ENCODE results near the gene THSD7A. TPM values are rescaled to one million over a fixed set of nuclear protein-coding genes. Genes with fewer than 3 reads are reported as not detected.

THSD7A gene
- total and polyA plus RNA-seq, 2 of the 4 experiments (the other 2 are of a cell fraction): 0.02 to 0.18 TPM

- H3K27me3 ChIP-seq (ENCODE audit: control insufficient read depth, insufficient read depth, low read length): no peaks in the 10 kb centered on the region
- CTCF ChIA-PET: no interaction called here
- 20% methylated on average over 1 of the region's 2 CpGs; no CpG with 5 or more reads in 1 of the 2 experiments for WGBS, 2 experiments (ENCODE audit: extremely low coverage in 2 of 2, insufficient read length in 1 of 2)
- intact Hi-C loops (cut with micrococcal nuclease) (no loop called here), in situ Hi-C loops (cut with MboI; ENCODE audit: low sequenced_read_pairs) (no loop called here), dilution Hi-C loops (cut with HindIII; ENCODE audit: low sequenced_read_pairs, unreplicated experiment) (no loop called here)
- no peak overlapping the region for H3K4ac ChIP-seq (ENCODE audit: low read depth, low read length)
- H2AK5ac ChIP-seq (ENCODE audit: low read depth, low read length): no peak overlapping the region
- no peak overlapping the region for H3K14ac ChIP-seq (replicated peaks; ENCODE audit: low read depth, low read length)
- H2BK5ac ChIP-seq (ENCODE audit: low read depth, low read length, poor library complexity, severe bottlenecking): no peak overlapping the region
- BruUV-seq (replicated peaks): no TSS peak
- H2BK15ac ChIP-seq (ENCODE audit: low read depth, low read length): no peak overlapping the region
- H2AK9ac ChIP-seq (replicated peaks; ENCODE audit: low read depth, low read length, poor library complexity): no peak overlapping the region
- H4K20me1 ChIP-seq (ENCODE audit: insufficient read depth, low read length): no peaks in the 10 kb centered on the region
- H3K18ac ChIP-seq (ENCODE audit: low read depth, low read length): no peak overlapping the region
- no peak overlapping the region for H2BK20ac ChIP-seq (ENCODE audit: low read depth, low read length)
- H3K4me3 ChIP-seq (ENCODE audit: insufficient read depth, low read depth, low read length): no peak overlapping the region
- H3K9me1 ChIP-seq (ENCODE audit: insufficient read depth, low read length): no peaks in the 10 kb centered on the region
- no peak overlapping the region for H4K5ac ChIP-seq (ENCODE audit: low read depth, low read length)
- no peak overlapping the region for H3K56ac ChIP-seq (ENCODE audit: extremely low read depth, insufficient read depth, low read length)
- no peak for ATAC-seq (ENCODE audit: low read depth)
- H2BK120ac ChIP-seq (ENCODE audit: low read depth, low read length): no peak overlapping the region
- no peak overlapping the region for H4K8ac ChIP-seq (ENCODE audit: low read depth in 2 of 2, low read length in 2 of 2)
- no peak overlapping the region for H3K23ac ChIP-seq (ENCODE audit: low read depth, low read length)
- no peak overlapping the region for H2AFZ ChIP-seq (replicated peaks; ENCODE audit: low read length, poor library complexity)
- H3K4me2 ChIP-seq (ENCODE audit: low read depth, low read length): no peak overlapping the region
- H3K79me1 ChIP-seq (ENCODE audit: low read depth in 1 of 2, low read length in 2 of 2): no peaks in the 10 kb centered on the region
- H3K9me3 ChIP-seq (ENCODE audit: control insufficient read depth, insufficient read depth, low read length): peaks cover 3% of the 10 kb centered on the region; the same call in 1 of the 2 replicates
- TF ChIP-seq, protein P1, sequence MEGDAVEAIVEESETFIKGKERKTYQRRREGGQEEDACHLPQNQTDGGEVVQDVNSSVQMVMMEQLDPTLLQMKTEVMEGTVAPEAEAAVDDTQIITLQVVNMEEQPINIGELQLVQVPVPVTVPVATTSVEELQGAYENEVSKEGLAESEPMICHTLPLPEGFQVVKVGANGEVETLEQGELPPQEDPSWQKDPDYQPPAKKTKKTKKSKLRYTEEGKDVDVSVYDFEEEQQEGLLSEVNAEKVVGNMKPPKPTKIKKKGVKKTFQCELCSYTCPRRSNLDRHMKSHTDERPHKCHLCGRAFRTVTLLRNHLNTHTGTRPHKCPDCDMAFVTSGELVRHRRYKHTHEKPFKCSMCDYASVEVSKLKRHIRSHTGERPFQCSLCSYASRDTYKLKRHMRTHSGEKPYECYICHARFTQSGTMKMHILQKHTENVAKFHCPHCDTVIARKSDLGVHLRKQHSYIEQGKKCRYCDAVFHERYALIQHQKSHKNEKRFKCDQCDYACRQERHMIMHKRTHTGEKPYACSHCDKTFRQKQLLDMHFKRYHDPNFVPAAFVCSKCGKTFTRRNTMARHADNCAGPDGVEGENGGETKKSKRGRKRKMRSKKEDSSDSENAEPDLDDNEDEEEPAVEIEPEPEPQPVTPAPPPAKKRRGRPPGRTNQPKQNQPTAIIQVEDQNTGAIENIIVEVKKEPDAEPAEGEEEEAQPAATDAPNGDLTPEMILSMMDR (conservative IDR thresholded peaks at IDR 0.05; ENCODE audit: low read depth, low read length): no peak
- TF ChIP-seq ELK1 (IDR thresholded peaks at IDR 0.05; ENCODE audit: borderline replicate concordance, low read depth, low read length) (no peak), RAD21 (IDR thresholded peaks at IDR 0.05; ENCODE audit: low read length) (no peak), CHD1 (IDR thresholded peaks at IDR 0.05; ENCODE audit: low read depth, low read length) (no peak), CEBPB (IDR thresholded peaks at IDR 0.05; ENCODE audit: low read depth, low read length) (no peak), BHLHE40 (IDR thresholded peaks at IDR 0.05; ENCODE audit: low read depth, low read length) (no peak), MXI1 (IDR thresholded peaks at IDR 0.05; ENCODE audit: borderline replicate concordance, low read depth, low read length) (no peak), RCOR1 (IDR thresholded peaks at IDR 0.05; ENCODE audit: insufficient replicate concordance, low read length) (no peak), FOS (IDR thresholded peaks at IDR 0.05; ENCODE audit: low read depth, low read length) (no peak), SMC3 (IDR thresholded peaks at IDR 0.05; ENCODE audit: low read depth, low read length) (no peak), NFE2L2 (IDR thresholded peaks at IDR 0.05; ENCODE audit: low read depth, low read length) (no peak), USF2 (IDR thresholded peaks at IDR 0.05; ENCODE audit: low read depth, low read length) (no peak), MAZ (IDR thresholded peaks at IDR 0.05; ENCODE audit: borderline replicate concordance, low read depth, low read length) (no peak), POLR2A (IDR thresholded peaks at IDR 0.05; ENCODE audit: low read depth, low read length) (no peak), RFX5 (IDR thresholded peaks at IDR 0.05; ENCODE audit: low read depth, low read length) (no peak), MAFK (IDR thresholded peaks at IDR 0.05; ENCODE audit: low read depth, low read length) (no peak)
- POLR2A ChIA-PET (ENCODE audit: unreplicated experiment): no interaction called here
- no peaks in the 10 kb centered on the region for H3K4me1 ChIP-seq (ENCODE audit: control insufficient read depth, insufficient read depth, low read length)
- H3K27ac ChIP-seq (ENCODE audit: insufficient read depth, low read length): no peak overlapping the region
- DNase-seq: no peak
- no peaks in the 10 kb centered on the region for H3K36me3 ChIP-seq (ENCODE audit: control insufficient read depth, insufficient read depth, low read length)
- H4K91ac ChIP-seq (ENCODE audit: insufficient read depth, low read depth, low read length): no peak overlapping the region
- no peak overlapping the region for H3K9ac ChIP-seq (ENCODE audit: low read depth, low read length)
Observed at GRCh38 chr7:11865671-11866070, 33.7 kb upstream of the THSD7A start.

Data from IMR-90 (cell line).